Endothelial cell of umbilical vein (primary cell): ENCODE data around the gene PPM1H. TPM values are rescaled to one million over a fixed set of nuclear protein-coding genes. Genes with fewer than 3 reads are reported as not detected.
A peak's percentile ranks its signal among the peaks of the same experiment; 100 is the strongest.

Experiments
- BruUV-seq: library from RNA; stranded (reverse); fragments of 400-500 nt; replicated peaks from 2 replicates; lab custom pipeline; 2021; lab: Mats Ljungman, UMichigan
- CTCF ChIA-PET: fragments of 300-600, 350-600 bp; sonication (Branson Sonifier 250); formaldehyde crosslinking; loops from one replicate; lab custom pipeline; 2021; ENCODE audit warnings: antibody characterized with exemption, inconsistent platforms; lab: Charles Lee
- POLR2A ChIA-PET: fragments of 300-600, 350-600 bp; sonication (Branson Sonifier 250); formaldehyde crosslinking; loops from one replicate; lab custom pipeline; 2021; ENCODE audit warnings: antibody characterized with exemption, inconsistent platforms; lab: Charles Lee
- DNase-seq: peaks from one replicate; pipeline ENCODE4 v3.0.0-alpha.2; 2011; ENCODE audit warnings: low read depth, low spot score
- FAIRE-seq: peaks from 2 replicates; lab custom pipeline; 2011; peaks lifted over from hg19 to GRCh38; lab: Jason Lieb, UNC
- H2AFZ ChIP-seq: 2 replicates; pipeline ENCODE4 v1.6.0; 2012; ENCODE audit warnings: low read depth, low read length, control low read depth, inconsistent platforms
- H3K27ac ChIP-seq: 2 replicates; pipeline ENCODE4 v1.5.1; 2011; ENCODE audit warnings: low read depth, mild to moderate bottlenecking, control low read depth, low read length, moderate library complexity; ENCODE audit not compliant: insufficient read depth
- H3K27me3 ChIP-seq, 2 experiments: 2 replicates each; pipeline versions ENCODE4 v1.6.0 to v1.6.1; 2011; ENCODE audit warnings: low read length in 2 of 2, mixed read lengths in 1 of 2; ENCODE audit not compliant: control insufficient read depth in 2 of 2, insufficient read depth in 2 of 2
- H3K36me3 ChIP-seq, 2 experiments: 2 replicates in 1 of 2; 3 replicates in 1 of 2; pipeline ENCODE4 v1.5.1; 2011; ENCODE audit warnings: low read length in 2 of 2, mild to moderate bottlenecking in 1 of 2, moderate library complexity in 1 of 2; ENCODE audit not compliant: control insufficient read depth in 2 of 2, insufficient read depth in 2 of 2; ENCODE audit errors: extremely low read depth in 1 of 2
- H3K4me1 ChIP-seq: 3 replicates; pipeline ENCODE4 v1.5.1; 2011; ENCODE audit warnings: mild to moderate bottlenecking, low read length; ENCODE audit not compliant: control insufficient read depth, insufficient read depth; ENCODE audit errors: extremely low read depth
- H3K4me2 ChIP-seq: 2 replicates; pipeline ENCODE4 v1.6.1; 2011; ENCODE audit warnings: low read length, control low read depth, mixed read lengths; ENCODE audit not compliant: insufficient read depth
- H3K4me3 ChIP-seq, 3 experiments: fragments of 200-600 bp in 1 of 3; sonication (generic), shearing (Covaris generic) in 1 of 3; replicated peaks in 1 of 3; 2 replicates each; pipeline ENCODE4 v1.5.1; 2011 to 2016; ENCODE audit warnings: control low read depth in 3 of 3, low read length in 3 of 3, mild to moderate bottlenecking in 2 of 3, inconsistent platforms in 1 of 3, low read depth in 1 of 3, moderate library complexity in 1 of 3; ENCODE audit not compliant: insufficient read depth in 1 of 3
- H3K79me2 ChIP-seq: 2 replicates; pipeline ENCODE4 v1.6.0; 2012; ENCODE audit warnings: low read length, inconsistent platforms; ENCODE audit not compliant: control insufficient read depth, insufficient read depth
- H3K9ac ChIP-seq: replicated peaks from 2 replicates; pipeline ENCODE3; 2011; ENCODE audit warnings: low read length, control low read depth; ENCODE audit not compliant: insufficient read depth; ENCODE audit errors: extremely low read depth
- H3K9me1 ChIP-seq: replicated peaks from 3 replicates; pipeline ENCODE4 v1.6.0; 2011; ENCODE audit warnings: mild to moderate bottlenecking, low read length; ENCODE audit not compliant: control insufficient read depth, insufficient read depth; ENCODE audit errors: extremely low read depth
- H3K9me3 ChIP-seq: replicated peaks from 2 replicates; pipeline ENCODE4 v1.5.1; 2012; ENCODE audit warnings: low read length, inconsistent platforms; ENCODE audit not compliant: control insufficient read depth, insufficient read depth
- H4K20me1 ChIP-seq: replicated peaks from 2 replicates; pipeline ENCODE3; 2011; ENCODE audit warnings: mild to moderate bottlenecking, low read length; ENCODE audit not compliant: control insufficient read depth, insufficient read depth; ENCODE audit errors: extremely low read depth
- FOS ChIP-seq: IDR thresholded peaks from 2 replicates; pipeline ENCODE4 v1.6.1; 2011; ENCODE audit warnings: mild to moderate bottlenecking, low read length, moderate library complexity, borderline replicate concordance; ENCODE audit not compliant: insufficient read depth
- GATA2 ChIP-seq: IDR thresholded peaks from 2 replicates; pipeline ENCODE4 v1.7.0; 2011; ENCODE audit warnings: low read depth, mild to moderate bottlenecking, moderate library complexity, mixed read lengths, low read length; ENCODE audit not compliant: insufficient read length, insufficient read depth
- MAX ChIP-seq: IDR thresholded peaks from 2 replicates; pipeline ENCODE4 v1.6.1; 2011; ENCODE audit not compliant: insufficient read depth, insufficient read length
- MYC ChIP-seq: IDR thresholded peaks from one replicate; pipeline ENCODE4 v1.6.1; 2011; ENCODE audit warnings: mild to moderate bottlenecking, low read depth, low read length
- POLR2A ChIP-seq: IDR thresholded peaks from 2 replicates; pipeline ENCODE4 v1.6.1; 2012; ENCODE audit warnings: low read depth, mild to moderate bottlenecking, control low read depth, low read length
- dilution Hi-C: fragments of 300-500 bp; cut with MboI; formaldehyde crosslinking; loops from one replicate; pipeline ENCODE4 v1.15.0; 2019; ENCODE audit warnings: low sequenced_read_pairs; ENCODE audit not compliant: extremely low pct_ligation_motif_present
- intact Hi-C: fragments of 100-400 bp; cut with micrococcal nuclease; formaldehyde crosslinking; loops from one replicate; pipeline ENCODE4 v1.10.0; 2022
- polyA plus RNA-seq, 4 experiments: library from polyadenylated mRNA; depleted of rRNA in 3 of 4; stranded (reverse) in 3 of 4; unstranded in 1 of 4; fragments of >200 nt; gene quantifications; 2 replicates each; pipeline versions ENCODE4 v1.2.1 to v1.2.3, GENCODE V29; 2011 to 2012; ENCODE audit warnings: missing spikeins in 1 of 4
- total RNA-seq: library from RNA; stranded (reverse); gene quantifications from 2 replicates; pipeline ENCODE4 v1.2.3, GENCODE V29; 2021

Gene PPM1H
- total and polyA plus RNA-seq, 2 donors (not counting 3 experiments of a cell fraction or from before 2014, with no cell fraction given): 1.0 to 7.2 TPM

- Histone ChIP-seq H3K4me2 (peak overlapping the region; percentile 94), H3K4me1 (peaks cover 17% of the 10 kb centered on the region), H3K27me3 (no peaks in the 10 kb centered on the region), H3K9ac (peak overlapping the region; percentile 69), H3K9me1 (no peaks in the 10 kb centered on the region), H3K27ac (no peak overlapping the region), H4K20me1 (no peaks in the 10 kb centered on the region), H3K9me3 (no peaks in the 10 kb centered on the region), H2AFZ (peak overlapping the region; percentile 98), H3K36me3 (no peaks in the 10 kb centered on the region), H3K79me2 (no peaks in the 10 kb centered on the region), H3K4me3 (peak overlapping the region; percentile 47 to 79 (median 63))
- ChIA-PET CTCF (interaction anchor here (1.0 to 1.9 kb wide), 6 partner anchors 30 to 161 kb away, joined by 3 to 12 read pairs (median 4); no protein-coding TSS in a partner anchor), POLR2A (no interaction called here)
- FAIRE-seq (no peak), DNase-seq (peak; percentile 11)
- no TSS peak for BruUV-seq
- intact Hi-C loops (loop anchor here (1.0 to 5.0 kb wide), 3 partner anchors 95 to 162 kb away; no protein-coding TSS in a partner anchor), dilution Hi-C loops (no loop called here)
- TF ChIP-seq GATA2: no peak
- no peak for TF ChIP-seq FOS
- TF ChIP-seq MYC: no peak
- TF ChIP-seq POLR2A: no peak
- TF ChIP-seq MAX: no peak
These were observed 302.5 kb downstream of the PPM1H start for GRCh38 chr12:62632411-62632918.
